ENCODE data around the gene TRIM8. TPM values are rescaled to one million over a fixed set of nuclear protein-coding genes. Genes with fewer than 3 reads are reported as not detected.

Gene TRIM8
- total RNA-seq, 1 donor from 2014 or later = 48.2 TPM

- no peaks in the 10 kb centered on the region for H3K27me3 Mint-ChIP-seq
- peak; percentile 67 for ATAC-seq (ENCODE audit: low read depth)
- H3K9me3 Mint-ChIP-seq = no peaks in the 10 kb centered on the region
- POLR2A ChIA-PET = interaction anchor here (0.9 to 4.4 kb wide), 3 partner anchors 22 to 32 kb away, joined by 3 to 78 read pairs (median 30); partner anchors contain the start of gene TRIM8
- CTCF ChIA-PET = interaction anchor here (0.6 to 1.5 kb wide), 2 partner anchors 29 to 40 kb away, joined by 5 to 7 read pairs; partner anchors contain the start of genes ARL3, SFXN2 and TRIM8
- no peak for TF ChIP-seq CTCF (IDR thresholded peaks at IDR 0.05)
- peaks cover 45% of the 10 kb centered on the region for H3K4me1 Mint-ChIP-seq
- no peak for DNase-seq
- H3K27ac Mint-ChIP-seq = no peak overlapping the region
- no peaks in the 10 kb centered on the region for H3K36me3 Mint-ChIP-seq (ENCODE audit: low read depth)
- intact Hi-C loops (cut with micrococcal nuclease) = no loop called here
- peak overlapping the region; percentile 64 for H3K4me3 Mint-ChIP-seq
These were observed 29.7 kb downstream of the TRIM8 start for GRCh38 chr10:102673819-102674511.

GRCh38 chr10:102674566-102674965 lies 30.3 kb downstream of the TRIM8 start:
- peaks cover 45% of the 10 kb centered on the region for H3K4me1 Mint-ChIP-seq
- ChIA-PET CTCF (interaction anchor here (0.6 to 2.5 kb wide), 3 partner anchors 29 to 40 kb away, joined by 5 to 10 read pairs (median 7); partner anchors contain the start of genes ARL3, SFXN2 and TRIM8), POLR2A (interaction anchor here (0.9 to 4.4 kb wide), 5 partner anchors 14 to 39 kb away, joined by 3 to 78 read pairs (median 13); partner anchors contain the start of genes ARL3, SFXN2 and TRIM8)
- no peak for TF ChIP-seq CTCF (IDR thresholded peaks at IDR 0.05)
- H3K9me3 Mint-ChIP-seq = no peaks in the 10 kb centered on the region
- H3K4me3 Mint-ChIP-seq = no peak overlapping the region
- H3K36me3 Mint-ChIP-seq (ENCODE audit: low read depth) = no peaks in the 10 kb centered on the region
- intact Hi-C loops (cut with micrococcal nuclease) = no loop called here
- no peak for ATAC-seq (ENCODE audit: low read depth)
- H3K27me3 Mint-ChIP-seq = no peaks in the 10 kb centered on the region
- DNase-seq = no peak
- H3K27ac Mint-ChIP-seq = no peak overlapping the region

GRCh38 chr10:102675011-102675665 lies 30.9 kb downstream of the TRIM8 start:
- Mint-ChIP-seq H3K4me3 (peak overlapping the region; percentile 46), H3K27ac (no peak overlapping the region), H3K36me3 (ENCODE audit: low read depth) (no peaks in the 10 kb centered on the region), H3K4me1 (peaks cover 45% of the 10 kb centered on the region), H3K27me3 (no peaks in the 10 kb centered on the region), H3K9me3 (no peaks in the 10 kb centered on the region)
- POLR2A ChIA-PET = interaction anchor here (0.9 to 4.4 kb wide), 6 partner anchors 14 to 38 kb away, joined by 3 to 78 read pairs (median 16); partner anchors contain the start of genes ARL3, SFXN2 and TRIM8
- no peak for DNase-seq
- ATAC-seq (ENCODE audit: low read depth) = no peak
- intact Hi-C loops (cut with micrococcal nuclease) = loop anchor here (5.0 kb wide), 1 partner anchor 37 kb away; the partner anchor contains the start of genes ARL3 and SFXN2
- no peak for TF ChIP-seq CTCF (IDR thresholded peaks at IDR 0.05)
- CTCF ChIA-PET = interaction anchor here (0.9 to 2.5 kb wide), 3 partner anchors 14 to 39 kb away, joined by 3 to 10 read pairs (median 6); partner anchors contain the start of genes ARL3, SFXN2 and TRIM8

- H3K36me3 Mint-ChIP-seq (ENCODE audit: low read depth) = no peaks in the 10 kb centered on the region
- H3K9me3 Mint-ChIP-seq = no peaks in the 10 kb centered on the region
- intact Hi-C loops (cut with micrococcal nuclease) = loop anchor here (2.0 to 5.0 kb wide), 2 partner anchors 29 to 36 kb away; partner anchors contain the start of genes ARL3 and SFXN2
- peaks cover 45% of the 10 kb centered on the region for H3K4me1 Mint-ChIP-seq
- POLR2A ChIA-PET = interaction anchor here (0.6 to 4.4 kb wide), 9 partner anchors 15 to 1015 kb away, joined by 3 to 78 read pairs (median 11); partner anchors contain the start of genes ARL3, FBXL15, SFXN2 and TRIM8
- no peaks in the 10 kb centered on the region for H3K27me3 Mint-ChIP-seq
- CTCF ChIA-PET = interaction anchor here (0.9 to 2.5 kb wide), 3 partner anchors 15 to 38 kb away, joined by 3 to 10 read pairs (median 6); partner anchors contain the start of genes ARL3, SFXN2 and TRIM8
- ATAC-seq (ENCODE audit: low read depth) = peak; percentile 51
- H3K27ac Mint-ChIP-seq = no peak overlapping the region
- peak overlapping the region; percentile 46 for H3K4me3 Mint-ChIP-seq
- no peak for DNase-seq
- no peak for TF ChIP-seq CTCF (IDR thresholded peaks at IDR 0.05)
These were observed 31.6 kb downstream of the TRIM8 start for GRCh38 chr10:102675666-102676533.
